DND-41 (cell line): Measurements from ENCODE around the gene PIEZO1.

ENCODE experiments used
- EZH2 ChIP-seq: IDR thresholded peaks from 3 replicates; pipeline ENCODE4 v1.6.1; 2012; ENCODE audit warnings: borderline replicate concordance, low read depth, mild to moderate bottlenecking, moderate library complexity, low read length, inconsistent platforms; ENCODE audit not compliant: severe bottlenecking
- TF ChIP-seq, protein P1 (sequence below): IDR thresholded peaks from 2 replicates; pipeline ENCODE4 v1.5.1; 2012; ENCODE audit warnings: borderline replicate concordance, low read length, moderate library complexity, mild to moderate bottlenecking; ENCODE audit not compliant: poor library complexity, severe bottlenecking; ENCODE audit errors: extremely low read depth

DNA sequence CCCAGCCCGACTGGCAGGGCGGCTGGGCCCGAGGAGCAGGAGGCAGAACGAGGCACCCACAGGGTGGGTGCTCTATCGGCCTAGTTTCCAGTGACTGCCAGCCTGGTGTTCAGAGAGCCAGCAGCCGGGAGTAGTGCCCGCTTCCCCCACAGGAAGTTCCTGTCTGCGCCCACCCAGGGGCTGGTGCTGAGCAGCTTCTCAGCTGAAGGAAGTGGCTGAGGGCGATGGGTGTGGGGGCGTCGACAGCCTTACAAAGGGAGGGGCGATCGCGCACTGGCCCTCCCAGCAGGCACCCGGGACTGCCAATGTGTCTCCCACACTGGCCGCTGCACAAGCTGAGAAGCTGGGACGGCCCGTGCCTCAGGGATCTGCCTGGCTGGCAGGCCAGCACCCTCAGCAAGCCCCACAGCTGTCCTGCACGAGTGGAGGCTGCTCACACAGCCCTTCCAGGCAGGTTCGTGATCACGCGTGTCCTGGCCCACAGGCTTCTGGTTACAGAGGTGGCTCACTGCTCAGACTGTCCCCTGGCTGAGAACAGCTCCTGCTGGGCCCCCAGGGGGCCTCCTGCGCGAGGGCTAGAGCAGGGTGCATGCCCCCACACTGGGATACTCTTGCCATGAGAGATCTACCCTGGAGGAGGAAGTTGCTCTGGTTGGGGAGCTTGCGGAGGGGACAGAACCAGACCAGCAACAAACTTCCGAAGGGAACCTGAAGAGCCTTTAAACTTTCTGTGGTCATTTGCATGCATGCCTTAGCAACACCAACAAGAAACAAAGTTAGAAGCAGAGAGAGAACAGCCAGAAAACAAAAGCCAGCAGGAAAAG, 81.3 kb downstream of the PIEZO1 start:
- TF ChIP-seq, protein P1, sequence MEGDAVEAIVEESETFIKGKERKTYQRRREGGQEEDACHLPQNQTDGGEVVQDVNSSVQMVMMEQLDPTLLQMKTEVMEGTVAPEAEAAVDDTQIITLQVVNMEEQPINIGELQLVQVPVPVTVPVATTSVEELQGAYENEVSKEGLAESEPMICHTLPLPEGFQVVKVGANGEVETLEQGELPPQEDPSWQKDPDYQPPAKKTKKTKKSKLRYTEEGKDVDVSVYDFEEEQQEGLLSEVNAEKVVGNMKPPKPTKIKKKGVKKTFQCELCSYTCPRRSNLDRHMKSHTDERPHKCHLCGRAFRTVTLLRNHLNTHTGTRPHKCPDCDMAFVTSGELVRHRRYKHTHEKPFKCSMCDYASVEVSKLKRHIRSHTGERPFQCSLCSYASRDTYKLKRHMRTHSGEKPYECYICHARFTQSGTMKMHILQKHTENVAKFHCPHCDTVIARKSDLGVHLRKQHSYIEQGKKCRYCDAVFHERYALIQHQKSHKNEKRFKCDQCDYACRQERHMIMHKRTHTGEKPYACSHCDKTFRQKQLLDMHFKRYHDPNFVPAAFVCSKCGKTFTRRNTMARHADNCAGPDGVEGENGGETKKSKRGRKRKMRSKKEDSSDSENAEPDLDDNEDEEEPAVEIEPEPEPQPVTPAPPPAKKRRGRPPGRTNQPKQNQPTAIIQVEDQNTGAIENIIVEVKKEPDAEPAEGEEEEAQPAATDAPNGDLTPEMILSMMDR, result no peak
- no peak for TF ChIP-seq EZH2
